C4-2B (cell line): ENCODE results near the gene TXNDC9.

Source experiments
- CTCF ChIP-seq: fragments of 450-650 bp; conservative IDR thresholded peaks from 2 replicates; pipeline ENCODE4 v1.5.1; 2017; ENCODE audit warnings: mild to moderate bottlenecking
- ZFX ChIP-seq: fragments of 450-650 bp; IDR thresholded peaks from 2 replicates; pipeline ENCODE4 v1.6.1; 2017

GRCh38 chr2:99317161-99317872 lies 18.8 kb downstream of the TXNDC9 start:
- no peak for TF ChIP-seq CTCF
- no peak for TF ChIP-seq ZFX
